Erythroblast (primary cell): Measurements from ENCODE around the gene SPO11.

Source experiments
- DNase-seq, 2 experiments: peaks; one replicate each; lab custom pipeline; 2025; lab: John Stamatoyannopoulos, UW
- GATA1 ChIP-seq: IDR thresholded peaks from 2 replicates; pipeline ENCODE4 v1.6.1; 2011; ENCODE audit warnings: low read depth, mild to moderate bottlenecking, control low read depth, low read length, moderate library complexity
- POLR2A ChIP-seq: IDR thresholded peaks from 2 replicates; pipeline ENCODE4 v1.6.1; 2011; ENCODE audit warnings: mild to moderate bottlenecking, low read length

Gene SPO11

GRCh38 chr20:57294550-57294949 is 35.1 kb upstream of the SPO11 start:
- no peak for DNase-seq
- TF ChIP-seq POLR2A: no peak
- no peak for TF ChIP-seq GATA1

- TF ChIP-seq GATA1: no peak
- no peak for TF ChIP-seq POLR2A
- no peak for DNase-seq
Measured at GRCh38 chr20:57298457-57298856, 31.1 kb upstream of the SPO11 start.

- TF ChIP-seq POLR2A: no peak
- TF ChIP-seq GATA1: no peak
- DNase-seq: no peak
Measured at GRCh38 chr20:57301026-57301425, 28.6 kb upstream of the SPO11 start.

GRCh38 chr20:57306747-57307146 is 22.9 kb upstream of the SPO11 start:
- no peak for DNase-seq
- TF ChIP-seq GATA1 (no peak), POLR2A (no peak)

- TF ChIP-seq GATA1: no peak
- TF ChIP-seq POLR2A: no peak
- DNase-seq: no peak
Measured at GRCh38 chr20:57308451-57309271, 20.9 kb upstream of the SPO11 start.

GRCh38 chr20:57309544-57310115 is 20.0 kb upstream of the SPO11 start:
- TF ChIP-seq POLR2A (no peak), GATA1 (no peak)
- DNase-seq: no peak

- no peak for DNase-seq
- no peak for TF ChIP-seq GATA1
- no peak for TF ChIP-seq POLR2A
Measured at GRCh38 chr20:57310821-57311514, 18.6 kb upstream of the SPO11 start.

GRCh38 chr20:57312138-57312537 is 17.5 kb upstream of the SPO11 start:
- TF ChIP-seq GATA1 (no peak), POLR2A (no peak)
- no peak for DNase-seq

- no peak for DNase-seq
- TF ChIP-seq POLR2A: no peak
- no peak for TF ChIP-seq GATA1
Measured at GRCh38 chr20:57313230-57313629, 16.4 kb upstream of the SPO11 start.

GRCh38 chr20:57313951-57314350 is 15.7 kb upstream of the SPO11 start:
- TF ChIP-seq GATA1 (no peak), POLR2A (no peak)
- no peak for DNase-seq

- no peak for DNase-seq
- TF ChIP-seq GATA1 (no peak), POLR2A (no peak)
Measured at GRCh38 chr20:57315083-57315975, 14.3 kb upstream of the SPO11 start.

GRCh38 chr20:57315976-57316480 is 13.6 kb upstream of the SPO11 start:
- no peak for DNase-seq
- TF ChIP-seq GATA1 (no peak), POLR2A (no peak)

GRCh38 chr20:57316795-57317201 is 12.8 kb upstream of the SPO11 start:
- no peak for DNase-seq
- TF ChIP-seq POLR2A (no peak), GATA1 (no peak)

- TF ChIP-seq POLR2A: no peak
- DNase-seq: no peak
Measured at GRCh38 chr20:57317316-57317788, 12.3 kb upstream of the SPO11 start.
